HEK293T (cell line): ENCODE measurements around the gene TRIM33.
"Not testable (repeated sequence)": the region's sequence is repeated elsewhere in the genome, so short reads cannot be mapped to it uniquely, and the experiment has no call there.

Source experiments
- FOXK2 ChIP-seq: fragments of 450-650 bp; IDR thresholded peaks from 2 replicates; pipeline ENCODE4 v1.6.1; 2016; ENCODE audit warnings: mild to moderate bottlenecking
- NFRKB ChIP-seq: fragments of 450-650 bp; IDR thresholded peaks from 2 replicates; pipeline ENCODE4 v1.6.1; 2016; ENCODE audit warnings: mild to moderate bottlenecking, moderate library complexity
- PKNOX1 ChIP-seq: fragments of 450-650 bp; IDR thresholded peaks from 2 replicates; pipeline ENCODE4 v1.6.1; 2016
- ZNF384 ChIP-seq: fragments of 450-650 bp; IDR thresholded peaks from 2 replicates; pipeline ENCODE4 v1.6.1; 2016

- TF ChIP-seq ZNF384, PKNOX1, FOXK2, NFRKB: not testable (repeated sequence)
These were observed 141.6 kb downstream of the TRIM33 start for GRCh38 chr1:114369266-114369919.
